Keratinocyte (primary cell): ENCODE measurements around the gene TTC13. TPM values are rescaled to one million over a fixed set of nuclear protein-coding genes. Genes with fewer than 3 reads are reported as not detected.

Experiments used
- DNase-seq: peaks from one replicate; pipeline ENCODE4 v3.0.0-alpha.2; 2011; ENCODE audit warnings: low read depth, missing footprints, low spot score
- FAIRE-seq: peaks from 2 replicates; lab custom pipeline; 2011; peaks lifted over from hg19 to GRCh38; lab: Jason Lieb, UNC
- H2AFZ ChIP-seq: 2 replicates; pipeline ENCODE4 v1.6.0; 2012; ENCODE audit warnings: low read length, control low read depth, inconsistent platforms; ENCODE audit not compliant: control insufficient read depth
- H3K27ac ChIP-seq: 2 replicates; pipeline ENCODE4 v1.5.1; 2011; ENCODE audit warnings: low read length; ENCODE audit not compliant: control insufficient read depth, insufficient read depth
- H3K27me3 ChIP-seq: 3 replicates; pipeline ENCODE4 v1.6.0; 2011; ENCODE audit warnings: low read length; ENCODE audit not compliant: control insufficient read depth, insufficient read depth; ENCODE audit errors: extremely low read depth
- H3K36me3 ChIP-seq, 2 experiments: 2 replicates in 1 of 2; 3 replicates in 1 of 2; pipeline ENCODE4 v1.5.1; 2011; ENCODE audit warnings: low read length in 2 of 2, mild to moderate bottlenecking in 1 of 2; ENCODE audit not compliant: control insufficient read depth in 2 of 2, insufficient read depth in 2 of 2; ENCODE audit errors: extremely low read depth in 1 of 2
- H3K4me1 ChIP-seq: 3 replicates; pipeline ENCODE4 v1.5.1; 2011; ENCODE audit warnings: low read length; ENCODE audit not compliant: control insufficient read depth, insufficient read depth; ENCODE audit errors: extremely low read depth
- H3K4me2 ChIP-seq: 3 replicates; pipeline ENCODE4 v1.6.0; 2011; ENCODE audit warnings: low read depth, low read length; ENCODE audit not compliant: control insufficient read depth, insufficient read depth; ENCODE audit errors: extremely low read depth
- H3K4me3 ChIP-seq, 3 experiments: fragments of 200-600 bp in 1 of 3; sonication (generic) in 1 of 3; 2 replicates in 2 of 3; 3 replicates in 1 of 3; pipeline ENCODE4 v1.5.1; 2011 to 2016; ENCODE audit warnings: low read length in 3 of 3, mild to moderate bottlenecking in 3 of 3, control low read depth in 2 of 3, inconsistent platforms in 1 of 3, low read depth in 1 of 3, mixed read lengths in 1 of 3, mixed run types in 1 of 3, moderate library complexity in 1 of 3; ENCODE audit not compliant: control insufficient read depth in 2 of 3, insufficient read depth in 2 of 3; ENCODE audit errors: extremely low read depth in 1 of 3
- H3K79me2 ChIP-seq: 2 replicates; pipeline ENCODE4 v1.6.0; 2012; ENCODE audit warnings: low read length; ENCODE audit not compliant: control insufficient read depth, insufficient read depth
- H3K9ac ChIP-seq: 3 replicates; pipeline ENCODE4 v1.6.0; 2011; ENCODE audit warnings: low read length; ENCODE audit not compliant: control insufficient read depth, insufficient read depth; ENCODE audit errors: extremely low read depth
- H3K9me1 ChIP-seq: 3 replicates; pipeline ENCODE4 v1.6.0; 2011; ENCODE audit warnings: low read length; ENCODE audit not compliant: control insufficient read depth, insufficient read depth; ENCODE audit errors: extremely low read depth
- H3K9me3 ChIP-seq: 2 replicates; pipeline ENCODE4 v1.5.1; 2012; ENCODE audit warnings: low read depth, low read length; ENCODE audit not compliant: control insufficient read depth
- H4K20me1 ChIP-seq: 3 replicates; pipeline ENCODE4 v1.6.0; 2011; ENCODE audit warnings: low read length; ENCODE audit not compliant: control insufficient read depth, insufficient read depth; ENCODE audit errors: extremely low read depth
- CTCF ChIP-seq, 3 experiments: IDR thresholded peaks in 1 of 3; conservative IDR thresholded peaks in 1 of 3; optimal IDR thresholded peaks in 1 of 3; 2 replicates in 2 of 3; 3 replicates in 1 of 3; pipeline versions ENCODE3 to v1.5.1; 2011; ENCODE audit warnings: low read length in 3 of 3, mild to moderate bottlenecking in 3 of 3, moderate library complexity in 2 of 3, control low read depth in 1 of 3, inconsistent platforms in 1 of 3; ENCODE audit not compliant: insufficient read depth in 2 of 3; ENCODE audit errors: extremely low read depth in 1 of 3
- EZH2 ChIP-seq: IDR thresholded peaks from one replicate; pipeline ENCODE4 v1.6.1; 2012; ENCODE audit warnings: inconsistent platforms, mild to moderate bottlenecking, low read length, moderate library complexity
- dilution Hi-C: fragments of 300-500 bp; cut with MboI; formaldehyde crosslinking; loops from one replicate; pipeline ENCODE4 v1.7.0; 2020; ENCODE audit warnings: low sequenced_read_pairs; ENCODE audit not compliant: extremely low pct_ligation_motif_present
- polyA plus RNA-seq, 5 experiments: library from polyadenylated mRNA; depleted of rRNA in 3 of 5; stranded (reverse) in 3 of 5; stranded (forward) in 1 of 5; unstranded in 1 of 5; fragments of >200 nt; gene quantifications; 1 replicate in 1 of 5; 2 replicates in 3 of 5; 3 replicates in 1 of 5; pipeline versions ENCODE4 v1.2.1 to v1.2.3, GENCODE V29; 2011 to 2012; ENCODE audit warnings: missing spikeins in 2 of 5, low read depth in 1 of 5, low replicate concordance in 1 of 5

Gene TTC13
- polyA plus RNA-seq, 1 donor (not counting 4 experiments of a cell fraction or from before 2014, with no cell fraction given): 8.3 TPM

- no peaks in the 10 kb centered on the region for H3K9me1 ChIP-seq
- TF ChIP-seq CTCF (optimal IDR thresholded peaks at IDR 0.05 in 1 of 3, IDR thresholded peaks at IDR 0.05 in 1 of 3, conservative IDR thresholded peaks at IDR 0.05 in 1 of 3; ENCODE audit: extremely low read depth in 1 of 3, insufficient read depth in 2 of 3, low read length in 3 of 3) (no peak), EZH2 (no peak)
- H3K36me3 ChIP-seq: peaks cover 0 to 7% of the 10 kb centered on the region in 2 experiments
- H3K27me3 ChIP-seq: no peaks in the 10 kb centered on the region
- H3K4me2 ChIP-seq: no peak overlapping the region
- no peak overlapping the region for H2AFZ ChIP-seq
- H3K4me3 ChIP-seq: no peak overlapping the region
- H3K9ac ChIP-seq: no peak overlapping the region
- DNase-seq (no peak), FAIRE-seq (no peak)
- no peak overlapping the region for H3K27ac ChIP-seq
- no peaks in the 10 kb centered on the region for H4K20me1 ChIP-seq
- H3K79me2 ChIP-seq: no peaks in the 10 kb centered on the region
- no peaks in the 10 kb centered on the region for H3K9me3 ChIP-seq
- H3K4me1 ChIP-seq: peaks cover under 1% of the 10 kb centered on the region
- dilution Hi-C loops: no loop called here
Measured at GRCh38 chr1:230925608-230926007, 53.1 kb downstream of the TTC13 start.

GRCh38 chr1:230923176-230923575 lies 55.5 kb downstream of the TTC13 start:
- no peak for FAIRE-seq
- TF ChIP-seq CTCF (optimal IDR thresholded peaks at IDR 0.05 in 1 of 3, IDR thresholded peaks at IDR 0.05 in 1 of 3, conservative IDR thresholded peaks at IDR 0.05 in 1 of 3; ENCODE audit: extremely low read depth in 1 of 3, insufficient read depth in 2 of 3, low read length in 3 of 3): no peak
- no peak for TF ChIP-seq EZH2
- Histone ChIP-seq H3K9me3 (no peaks in the 10 kb centered on the region), H3K4me3 (no peak overlapping the region), H3K27ac (no peak overlapping the region), H3K79me2 (no peaks in the 10 kb centered on the region), H3K9me1 (no peaks in the 10 kb centered on the region), H3K9ac (no peak overlapping the region), H3K27me3 (no peaks in the 10 kb centered on the region), H3K4me1 (no peaks in the 10 kb centered on the region), H4K20me1 (no peaks in the 10 kb centered on the region), H2AFZ (no peak overlapping the region), H3K4me2 (no peak overlapping the region), H3K36me3 (peaks cover 0 to 10% of the 10 kb centered on the region in 2 experiments)
- DNase-seq: no peak
- dilution Hi-C loops: no loop called here
